Activated CD4-positive, alpha-beta memory T cell treated with anti-CD3 and anti-CD28 coated beads, Interleukin-2, amount 10 ng/mL, durations not matched to agents 7 days and 5 days (primary cell): ENCODE measurements around the gene PLPP4. TPM values are rescaled to one million over a fixed set of nuclear protein-coding genes. Genes with fewer than 3 reads are reported as not detected.

Experiments
- CTCF ChIA-PET: fragments of 350-600 bp; sonication (Branson Sonifier 250); formaldehyde crosslinking; loops from one replicate; lab custom pipeline; 2021; ENCODE audit warnings: antibody characterized with exemption, inconsistent platforms; lab: Charles Lee
- POLR2A ChIA-PET: fragments of 350-600 bp; sonication (Branson Sonifier 250); formaldehyde crosslinking; loops from one replicate; lab custom pipeline; 2021; ENCODE audit warnings: antibody characterized with exemption; lab: Charles Lee
- DNase-seq: peaks from one replicate; pipeline ENCODE4 v3.0.0-alpha.2; 2020
- H3K27ac Mint-ChIP-seq: one replicate; pipeline ENCODE4 v1.8.0; 2021; ENCODE audit warnings: mild to moderate bottlenecking, mixed read lengths
- H3K27me3 Mint-ChIP-seq: one replicate; pipeline ENCODE4 v1.8.0; 2021; ENCODE audit warnings: mixed read lengths
- H3K36me3 Mint-ChIP-seq: one replicate; pipeline ENCODE4 v1.8.0; 2021; ENCODE audit warnings: low read depth, mixed read lengths
- H3K4me1 Mint-ChIP-seq: one replicate; pipeline ENCODE4 v1.8.0; 2021; ENCODE audit warnings: mixed read lengths
- H3K4me3 Mint-ChIP-seq: one replicate; pipeline ENCODE4 v1.8.0; 2021; ENCODE audit warnings: mild to moderate bottlenecking, mixed read lengths
- H3K9me3 Mint-ChIP-seq: one replicate; pipeline ENCODE4 v1.8.0; 2021; ENCODE audit warnings: mixed read lengths
- total RNA-seq, 2 experiments: library from RNA; stranded (reverse); gene quantifications; one replicate each; pipeline ENCODE4 v1.2.3, GENCODE V29; 2021

Gene PLPP4
- total RNA-seq, 2 experiments from 2014 or later, result not detected

- H3K4me1 Mint-ChIP-seq, result no peaks in the 10 kb centered on the region
- DNase-seq, result no peak
- ChIA-PET POLR2A (no interaction called here), CTCF (interaction anchor here (1.3 kb wide), 1 partner anchor 9 kb away, joined by 3 read pairs; no protein-coding TSS in a partner anchor)
- peaks cover 18% of the 10 kb centered on the region for H3K27me3 Mint-ChIP-seq
- no peak overlapping the region for H3K27ac Mint-ChIP-seq
- H3K9me3 Mint-ChIP-seq, result no peaks in the 10 kb centered on the region
- no peak overlapping the region for H3K4me3 Mint-ChIP-seq
- no peaks in the 10 kb centered on the region for H3K36me3 Mint-ChIP-seq
These were observed 24.8 kb upstream of the PLPP4 start for GRCh38 chr10:120432209-120432608.

GRCh38 chr10:120433141-120433540 lies 23.9 kb upstream of the PLPP4 start:
- POLR2A ChIA-PET, result no interaction called here
- Mint-ChIP-seq H3K27me3 (peaks cover 18% of the 10 kb centered on the region), H3K4me3 (no peak overlapping the region), H3K36me3 (no peaks in the 10 kb centered on the region), H3K27ac (no peak overlapping the region), H3K4me1 (no peaks in the 10 kb centered on the region), H3K9me3 (no peaks in the 10 kb centered on the region)
- CTCF ChIA-PET, result interaction anchor here (0.9 to 1.3 kb wide), 2 partner anchors 10 to 101 kb away, joined by 3 to 4 read pairs; no protein-coding TSS in a partner anchor
- no peak for DNase-seq

GRCh38 chr10:120436439-120437112 lies 20.5 kb upstream of the PLPP4 start:
- no peaks in the 10 kb centered on the region for H3K4me1 Mint-ChIP-seq
- ChIA-PET POLR2A (no interaction called here), CTCF (no interaction called here)

GRCh38 chr10:120437541-120437940 lies 19.5 kb upstream of the PLPP4 start:
- no peaks in the 10 kb centered on the region for H3K4me1 Mint-ChIP-seq
- POLR2A ChIA-PET, result no interaction called here
- CTCF ChIA-PET, result no interaction called here
- no peaks in the 10 kb centered on the region for H3K9me3 Mint-ChIP-seq
- H3K36me3 Mint-ChIP-seq, result no peaks in the 10 kb centered on the region
- H3K4me3 Mint-ChIP-seq, result no peak overlapping the region
- H3K27ac Mint-ChIP-seq, result no peak overlapping the region
- H3K27me3 Mint-ChIP-seq, result no peaks in the 10 kb centered on the region
- DNase-seq, result no peak

More at GRCh38 chr10:120436439-120437112, 20.5 kb upstream of the PLPP4 start:
- no peaks in the 10 kb centered on the region for H3K9me3 Mint-ChIP-seq
- H3K4me3 Mint-ChIP-seq, result no peak overlapping the region
- peaks cover 8% of the 10 kb centered on the region for H3K27me3 Mint-ChIP-seq
- H3K27ac Mint-ChIP-seq, result no peak overlapping the region
- H3K36me3 Mint-ChIP-seq, result no peaks in the 10 kb centered on the region
- DNase-seq, result no peak

- DNase-seq, result no peak
- Mint-ChIP-seq H3K4me3 (no peak overlapping the region), H3K27ac (no peak overlapping the region), H3K36me3 (no peaks in the 10 kb centered on the region), H3K9me3 (no peaks in the 10 kb centered on the region), H3K4me1 (peaks cover 2% of the 10 kb centered on the region), H3K27me3 (peaks cover 15% of the 10 kb centered on the region)
- ChIA-PET POLR2A (no interaction called here), CTCF (interaction anchor here (0.6 kb wide), 1 partner anchor 1825 kb away, joined by 4 read pairs; no protein-coding TSS in a partner anchor)
These were observed 5.1 kb upstream of the PLPP4 start for GRCh38 chr10:120451968-120452367.

- Mint-ChIP-seq H3K4me1 (peaks cover 2% of the 10 kb centered on the region), H3K4me3 (no peak overlapping the region), H3K9me3 (no peaks in the 10 kb centered on the region), H3K27ac (no peak overlapping the region), H3K27me3 (peaks cover 25% of the 10 kb centered on the region), H3K36me3 (no peaks in the 10 kb centered on the region)
- CTCF ChIA-PET, result no interaction called here
- POLR2A ChIA-PET, result no interaction called here
- no peak for DNase-seq
These were observed 3.7 kb upstream of the PLPP4 start for GRCh38 chr10:120453319-120453718.

GRCh38 chr10:120453886-120454285 lies 3.1 kb upstream of the PLPP4 start:
- Mint-ChIP-seq H3K27ac (no peak overlapping the region), H3K4me3 (no peak overlapping the region), H3K4me1 (peaks cover 2% of the 10 kb centered on the region), H3K36me3 (no peaks in the 10 kb centered on the region), H3K27me3 (peaks cover 29% of the 10 kb centered on the region), H3K9me3 (no peaks in the 10 kb centered on the region)
- ChIA-PET CTCF (no interaction called here), POLR2A (no interaction called here)
- DNase-seq, result no peak

- H3K27me3 Mint-ChIP-seq, result peaks cover 29% of the 10 kb centered on the region
- CTCF ChIA-PET, result no interaction called here
These were observed 2.0 kb upstream of the PLPP4 start for GRCh38 chr10:120455004-120455403.

GRCh38 chr10:120455606-120456005 lies 1.4 kb upstream of the PLPP4 start:
- DNase-seq, result no peak
- CTCF ChIA-PET, result no interaction called here
- Mint-ChIP-seq H3K4me3 (no peak overlapping the region), H3K4me1 (peaks cover 2% of the 10 kb centered on the region), H3K27ac (no peak overlapping the region), H3K9me3 (no peaks in the 10 kb centered on the region), H3K27me3 (peaks cover 29% of the 10 kb centered on the region), H3K36me3 (no peaks in the 10 kb centered on the region)
- POLR2A ChIA-PET, result no interaction called here

More at GRCh38 chr10:120455004-120455403, 2.0 kb upstream of the PLPP4 start:
- POLR2A ChIA-PET, result no interaction called here
- H3K4me1 Mint-ChIP-seq, result peaks cover 2% of the 10 kb centered on the region
- H3K9me3 Mint-ChIP-seq, result no peaks in the 10 kb centered on the region
- no peak overlapping the region for H3K4me3 Mint-ChIP-seq
- H3K36me3 Mint-ChIP-seq, result no peaks in the 10 kb centered on the region
- no peak for DNase-seq
- no peak overlapping the region for H3K27ac Mint-ChIP-seq

- Mint-ChIP-seq H3K9me3 (no peaks in the 10 kb centered on the region), H3K27ac (no peak overlapping the region), H3K4me1 (peaks cover 2% of the 10 kb centered on the region), H3K36me3 (no peaks in the 10 kb centered on the region), H3K4me3 (no peak overlapping the region), H3K27me3 (peaks cover 29% of the 10 kb centered on the region)
- ChIA-PET CTCF (no interaction called here), POLR2A (no interaction called here)
- DNase-seq, result no peak
These were observed 843 bp upstream of the PLPP4 start for GRCh38 chr10:120456143-120456625.

GRCh38 chr10:120457431-120458172 lies 575 bp downstream of the PLPP4 start:
- Mint-ChIP-seq H3K9me3 (no peaks in the 10 kb centered on the region), H3K27me3 (peaks cover 29% of the 10 kb centered on the region), H3K36me3 (no peaks in the 10 kb centered on the region), H3K4me3 (no peak overlapping the region), H3K4me1 (peaks cover 2% of the 10 kb centered on the region), H3K27ac (no peak overlapping the region)
- ChIA-PET CTCF (no interaction called here), POLR2A (no interaction called here)
- DNase-seq, result no peak

- Mint-ChIP-seq H3K36me3 (no peaks in the 10 kb centered on the region), H3K27me3 (peaks cover 29% of the 10 kb centered on the region), H3K9me3 (no peaks in the 10 kb centered on the region), H3K4me3 (no peak overlapping the region), H3K27ac (no peak overlapping the region), H3K4me1 (peaks cover 2% of the 10 kb centered on the region)
- ChIA-PET CTCF (no interaction called here), POLR2A (no interaction called here)
- DNase-seq, result no peak
These were observed 1.4 kb downstream of the PLPP4 start for GRCh38 chr10:120458432-120458831.

- Mint-ChIP-seq H3K36me3 (no peaks in the 10 kb centered on the region), H3K27me3 (peaks cover 29% of the 10 kb centered on the region), H3K4me1 (peaks cover 2% of the 10 kb centered on the region), H3K4me3 (no peak overlapping the region), H3K27ac (no peak overlapping the region), H3K9me3 (no peaks in the 10 kb centered on the region)
- no peak for DNase-seq
- ChIA-PET CTCF (no interaction called here), POLR2A (no interaction called here)
These were observed 2.2 kb downstream of the PLPP4 start for GRCh38 chr10:120459185-120459584.
